GM12801 (cell line): ENCODE data around the gene KCNQ2.

Source experiments
- CTCF ChIP-seq: IDR thresholded peaks from one replicate; pipeline ENCODE4 v1.5.1; 2011; ENCODE audit warnings: control low read depth; ENCODE audit not compliant: insufficient read length; ENCODE audit errors: extremely low read depth

Gene KCNQ2

DNA sequence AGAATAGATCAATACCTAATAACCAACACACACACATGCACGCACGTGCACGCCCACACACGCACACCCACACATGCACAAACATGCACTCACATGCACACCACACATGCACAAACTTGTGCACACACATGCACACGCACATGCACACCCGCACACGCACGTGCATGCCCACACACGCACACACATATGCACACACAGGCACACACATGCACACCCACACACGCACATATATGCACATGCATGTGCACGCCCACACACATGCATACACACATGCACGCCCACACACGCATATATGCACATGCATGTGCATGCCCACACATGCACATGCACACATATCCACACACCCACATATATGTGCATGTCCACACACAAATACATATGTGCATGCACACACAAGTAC, 85.1 kb downstream of the KCNQ2 start:
- TF ChIP-seq CTCF, result no peak

GRCh38 chr20:63386491-63386890, 86.0 kb downstream of the KCNQ2 start:
- no peak for TF ChIP-seq CTCF

DNA sequence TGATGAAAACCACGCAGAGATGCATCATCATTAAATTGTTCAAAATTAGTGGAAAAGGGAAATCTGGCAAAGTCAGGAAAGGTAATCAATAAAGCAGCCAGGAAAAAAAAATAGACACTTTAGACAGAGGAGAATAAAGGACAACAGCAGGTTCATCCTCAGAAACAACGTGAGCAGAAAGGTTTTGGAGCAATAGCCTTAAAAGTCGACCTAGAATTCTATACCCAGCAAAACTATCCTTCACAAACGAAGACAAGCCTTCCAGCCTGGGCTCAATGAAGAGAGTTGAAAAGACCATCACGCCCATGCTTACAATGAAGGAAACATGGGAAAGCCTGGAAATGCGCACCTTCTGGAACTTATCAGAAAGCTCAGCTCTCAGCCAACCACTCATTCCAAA, 86.6 kb downstream of the KCNQ2 start:
- TF ChIP-seq CTCF, result no peak

DNA sequence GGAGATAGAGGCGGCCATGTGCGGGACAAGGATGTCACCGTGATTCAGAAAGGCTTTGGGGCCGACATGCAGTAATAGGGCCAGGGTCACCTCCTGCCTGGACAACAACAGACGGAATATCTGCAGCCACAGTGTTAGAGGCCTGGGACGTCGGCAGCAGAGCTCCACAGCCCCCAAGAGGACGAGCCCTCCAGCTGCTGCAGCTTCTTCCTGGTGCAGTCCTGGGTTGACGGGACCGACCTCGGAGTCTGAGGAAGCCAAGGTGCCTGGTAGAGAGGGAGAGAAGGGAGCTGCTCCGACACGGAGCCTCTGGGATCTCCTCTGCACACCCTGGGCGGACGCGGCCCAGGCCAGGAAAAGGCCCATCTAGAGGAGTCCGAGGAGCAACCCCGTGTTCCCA, 88.1 kb downstream of the KCNQ2 start:
- no peak for TF ChIP-seq CTCF

- TF ChIP-seq CTCF, result no peak
These were observed 88.9 kb downstream of the KCNQ2 start for GRCh38 chr20:63383556-63383955.

DNA sequence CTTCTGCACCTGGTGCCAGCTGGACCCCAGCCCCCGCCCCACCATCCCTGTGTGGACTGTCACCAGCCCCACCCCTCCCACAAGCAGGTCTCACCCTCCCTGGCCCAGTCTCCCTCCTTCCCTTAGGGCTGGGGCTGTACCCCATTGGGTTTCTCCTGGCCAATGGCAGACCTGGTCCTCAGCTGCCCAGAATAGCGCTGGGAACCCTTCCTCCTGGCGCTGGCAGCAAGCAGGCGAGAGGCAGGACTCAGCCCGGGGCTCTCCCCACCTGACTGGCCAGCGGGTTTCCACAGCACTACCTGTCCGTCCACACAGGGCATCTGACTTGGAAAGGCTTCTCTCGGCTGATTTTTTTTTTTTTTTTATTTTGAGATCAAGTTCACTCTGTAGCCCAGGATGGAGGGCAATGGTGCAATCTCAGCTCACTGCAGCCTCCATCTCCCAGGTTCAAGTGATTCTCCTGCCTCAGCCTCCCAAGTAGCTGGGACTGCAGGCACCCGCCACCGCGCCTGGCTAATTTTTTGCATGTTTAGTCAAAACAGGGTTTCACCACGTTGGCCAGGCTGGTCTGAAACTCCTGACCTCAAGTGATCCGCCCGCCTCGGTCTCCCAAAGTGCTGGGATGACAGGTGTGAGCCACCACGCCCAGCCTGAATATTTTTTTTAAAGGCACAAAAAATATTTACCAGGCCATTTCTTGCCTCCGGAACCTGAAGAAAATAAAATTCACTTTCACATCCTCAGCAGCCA, 89.7 kb downstream of the KCNQ2 start:
- TF ChIP-seq CTCF, result no peak

GRCh38 chr20:63381781-63382431, 90.5 kb downstream of the KCNQ2 start:
- no peak for TF ChIP-seq CTCF
